ENCODE measurements around the gene GNB5.

DNA sequence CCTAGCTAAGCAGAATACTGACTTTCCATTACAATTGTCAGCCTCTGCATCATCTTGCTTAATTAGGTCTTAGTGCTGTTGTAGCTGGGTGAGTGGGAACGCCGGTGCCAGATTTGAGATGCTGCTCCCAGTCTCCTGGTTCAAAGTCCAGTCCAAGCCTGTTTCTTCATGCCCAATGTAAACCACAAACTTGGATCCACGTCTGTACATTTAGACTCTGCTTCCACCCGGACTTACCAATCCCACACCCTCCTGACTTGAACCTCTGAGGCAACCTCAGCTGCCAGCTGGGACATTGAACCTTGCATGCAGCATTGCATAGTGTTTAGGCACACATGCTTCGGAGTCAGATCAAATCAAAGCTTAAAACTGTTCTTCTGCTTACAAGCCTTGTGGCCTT, 121.6 kb downstream of the GNB5 start:
- TF ChIP-seq CTCF (IDR thresholded peaks at IDR 0.05; ENCODE audit: low read length): no peak
- TF ChIP-seq EZH2 (optimal IDR thresholded peaks at IDR 0.05; ENCODE audit: low read depth, low read length): no peak
- TF ChIP-seq EZH2phosphoT487 (IDR thresholded peaks at IDR 0.05; ENCODE audit: low read length): no peak
